Neural cell (in vitro differentiated cells): ENCODE results near the gene C1orf50. TPM values are rescaled to one million over a fixed set of nuclear protein-coding genes. Genes with fewer than 3 reads are reported as not detected.

Source experiments
- H2AFZ ChIP-seq: fragments of 200-600, 300-800 bp; sonication (generic), shearing (Covaris generic); 2 replicates; pipeline ENCODE4 v1.6.0; 2014; ENCODE audit warnings: low read depth, mild to moderate bottlenecking, antibody characterized with exemption, low read length, moderate library complexity
- H3F3A ChIP-seq: fragments of 200-600 bp; shearing (Covaris generic); 2 replicates; pipeline ENCODE4 v1.6.1; 2016; ENCODE audit warnings: mild to moderate bottlenecking, moderate library complexity, mixed read lengths, antibody characterized with exemption, low read length; ENCODE audit not compliant: insufficient read depth, poor library complexity, severe bottlenecking
- H3K27ac ChIP-seq: fragments of 200-600, 300-800 bp; sonication (generic), shearing (Covaris generic); 2 replicates; pipeline ENCODE4 v1.5.1; 2014; ENCODE audit warnings: mild to moderate bottlenecking, low read length, moderate library complexity
- H3K27me3 ChIP-seq: fragments of 300-800, 200-600 bp; sonication (generic), shearing (Covaris generic); 2 replicates; pipeline ENCODE4 v1.6.0; 2014; ENCODE audit warnings: mild to moderate bottlenecking, low read depth, low read length, moderate library complexity; ENCODE audit not compliant: insufficient read depth
- H3K36me3 ChIP-seq: fragments of 300-800, 200-600 bp; sonication (generic), shearing (Covaris generic); 2 replicates; pipeline ENCODE4 v1.5.1; 2014; ENCODE audit warnings: mild to moderate bottlenecking, antibody characterized with exemption, low read length, moderate library complexity; ENCODE audit not compliant: insufficient read depth
- H3K4me2 ChIP-seq: fragments of 300-800, 200-600 bp; sonication (generic), shearing (Covaris generic); 2 replicates; pipeline ENCODE4 v1.6.0; 2014; ENCODE audit warnings: mild to moderate bottlenecking, low read length
- H3K4me3 ChIP-seq: fragments of 300-800, 200-600 bp; sonication (generic), shearing (Covaris generic); 2 replicates; pipeline ENCODE4 v1.5.1; 2014; ENCODE audit warnings: mild to moderate bottlenecking, low read length, moderate library complexity
- H3K79me2 ChIP-seq: fragments of 200-600 bp; shearing (Covaris generic); replicated peaks from 2 replicates; pipeline ENCODE4 v1.6.0; 2014; ENCODE audit warnings: mild to moderate bottlenecking, low read length, moderate library complexity; ENCODE audit not compliant: insufficient read depth
- H3K9ac ChIP-seq: fragments of 300-800, 200-600 bp; sonication (generic), shearing (Covaris generic); 2 replicates; pipeline ENCODE4 v1.6.1; 2016; ENCODE audit warnings: mild to moderate bottlenecking, low read length, mixed read lengths
- H3K9me2 ChIP-seq: fragments of 200-600 bp; shearing (Covaris generic); 2 replicates; pipeline ENCODE4 v1.6.1; 2016; ENCODE audit warnings: mild to moderate bottlenecking, low read length, mixed read lengths; ENCODE audit not compliant: insufficient read depth
- H3K9me3 ChIP-seq: fragments of 200-600, 300-800 bp; sonication (generic), shearing (Covaris generic); 2 replicates; pipeline ENCODE4 v1.6.1; 2016; ENCODE audit warnings: mild to moderate bottlenecking, mixed run types, low read length, moderate library complexity, mixed read lengths
- H4K20me1 ChIP-seq: fragments of 200-600 bp; shearing (Covaris generic); 2 replicates; pipeline ENCODE4 v1.6.1; 2016; ENCODE audit warnings: mild to moderate bottlenecking, mixed run types; ENCODE audit not compliant: insufficient read depth
- EP300 ChIP-seq: fragments of 450-650 bp; conservative IDR thresholded peaks from 2 replicates; pipeline ENCODE4 v1.6.1; 2014; ENCODE audit warnings: antibody characterized with exemption, mild to moderate bottlenecking, moderate library complexity; ENCODE audit not compliant: poor library complexity, severe bottlenecking
- EZH2 ChIP-seq: fragments of 200-600, 300-800 bp; shearing (Covaris generic), sonication (generic); IDR thresholded peaks from 2 replicates; pipeline ENCODE4 v1.6.1; 2014; ENCODE audit warnings: antibody characterized with exemption, low read length, borderline replicate concordance, mild to moderate bottlenecking; ENCODE audit not compliant: insufficient read depth, poor library complexity, severe bottlenecking
- MXI1 ChIP-seq: fragments of 450-650 bp; conservative IDR thresholded peaks from 2 replicates; pipeline ENCODE4 v1.6.1; 2014; ENCODE audit warnings: antibody characterized with exemption, mild to moderate bottlenecking; ENCODE audit not compliant: poor library complexity, severe bottlenecking
- POLR2AphosphoS5 ChIP-seq: IDR thresholded peaks from 2 replicates; pipeline ENCODE4 v1.6.1; 2012
- RAD21 ChIP-seq: fragments of 450-650 bp; conservative IDR thresholded peaks from 2 replicates; pipeline ENCODE4 v1.6.1; 2014; ENCODE audit warnings: antibody characterized with exemption, mild to moderate bottlenecking, moderate library complexity
- SMC3 ChIP-seq: fragments of 450-650 bp; conservative IDR thresholded peaks from 2 replicates; pipeline ENCODE4 v1.6.1; 2014; ENCODE audit warnings: antibody characterized with exemption, mild to moderate bottlenecking, moderate library complexity; ENCODE audit not compliant: poor library complexity
- TAF1 ChIP-seq: IDR thresholded peaks from 2 replicates; pipeline ENCODE4 v1.6.1; 2012; ENCODE audit warnings: low read depth
- polyA plus RNA-seq: library from polyadenylated mRNA; depleted of rRNA; stranded (reverse); fragments of >200 nt; gene quantifications from 2 replicates; pipeline ENCODE4 v1.2.3, GENCODE V29; 2014
- TF ChIP-seq, protein P1 (sequence below): IDR thresholded peaks from 2 replicates; pipeline ENCODE4 v1.6.1; 2012; ENCODE audit warnings: borderline replicate concordance
- TF ChIP-seq, protein P2 (sequence below): fragments of 450-650 bp; IDR thresholded peaks from 2 replicates; pipeline ENCODE4 v1.5.1; 2014; ENCODE audit warnings: antibody characterized with exemption, mild to moderate bottlenecking, moderate library complexity; ENCODE audit not compliant: poor library complexity, severe bottlenecking

C1orf50 gene
- polyA plus RNA-seq, 1 donor from 2014 or later, result 26.7 TPM

DNA sequence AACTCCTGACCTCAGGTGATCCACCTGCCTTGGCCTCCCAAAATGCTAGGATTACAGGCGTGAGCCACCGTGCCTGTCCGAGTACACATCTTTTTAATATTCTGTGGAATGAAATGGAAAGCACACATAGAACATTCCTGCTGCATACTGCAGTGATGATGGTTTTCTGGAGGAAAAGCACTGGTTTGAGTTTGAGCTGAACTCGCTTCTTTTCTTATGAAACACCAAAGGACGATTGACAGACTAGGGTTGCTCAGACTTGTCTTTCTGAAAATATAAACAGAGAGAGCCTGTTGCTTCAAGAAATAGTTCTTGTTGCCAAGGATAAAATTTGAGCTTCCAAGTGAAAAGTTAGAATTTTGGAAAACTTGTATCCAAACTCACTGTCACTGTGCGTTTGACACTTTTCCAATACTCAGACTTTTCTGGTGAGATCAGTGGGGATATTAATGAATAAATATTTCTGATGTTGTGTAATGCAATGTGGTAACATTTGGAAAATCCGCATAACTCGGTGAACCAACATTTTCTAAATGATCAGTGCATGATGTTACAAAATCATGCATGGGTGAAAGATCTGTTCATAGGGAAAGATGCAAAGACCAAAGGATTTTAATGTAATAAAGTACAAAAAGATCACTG, 34.9 kb downstream of the C1orf50 start:
- Histone ChIP-seq H3K9ac (no peak overlapping the region), H3F3A (no peaks in the 10 kb centered on the region), H3K36me3 (no peaks in the 10 kb centered on the region), H3K4me3 (no peak overlapping the region), H2AFZ (no peak overlapping the region), H3K4me2 (no peak overlapping the region), H4K20me1 (no peaks in the 10 kb centered on the region), H3K9me3 (no peaks in the 10 kb centered on the region), H3K9me2 (no peaks in the 10 kb centered on the region), H3K27ac (no peak overlapping the region), H3K27me3 (no peaks in the 10 kb centered on the region), H3K79me2 (no peaks in the 10 kb centered on the region)
- TF ChIP-seq, protein P1, sequence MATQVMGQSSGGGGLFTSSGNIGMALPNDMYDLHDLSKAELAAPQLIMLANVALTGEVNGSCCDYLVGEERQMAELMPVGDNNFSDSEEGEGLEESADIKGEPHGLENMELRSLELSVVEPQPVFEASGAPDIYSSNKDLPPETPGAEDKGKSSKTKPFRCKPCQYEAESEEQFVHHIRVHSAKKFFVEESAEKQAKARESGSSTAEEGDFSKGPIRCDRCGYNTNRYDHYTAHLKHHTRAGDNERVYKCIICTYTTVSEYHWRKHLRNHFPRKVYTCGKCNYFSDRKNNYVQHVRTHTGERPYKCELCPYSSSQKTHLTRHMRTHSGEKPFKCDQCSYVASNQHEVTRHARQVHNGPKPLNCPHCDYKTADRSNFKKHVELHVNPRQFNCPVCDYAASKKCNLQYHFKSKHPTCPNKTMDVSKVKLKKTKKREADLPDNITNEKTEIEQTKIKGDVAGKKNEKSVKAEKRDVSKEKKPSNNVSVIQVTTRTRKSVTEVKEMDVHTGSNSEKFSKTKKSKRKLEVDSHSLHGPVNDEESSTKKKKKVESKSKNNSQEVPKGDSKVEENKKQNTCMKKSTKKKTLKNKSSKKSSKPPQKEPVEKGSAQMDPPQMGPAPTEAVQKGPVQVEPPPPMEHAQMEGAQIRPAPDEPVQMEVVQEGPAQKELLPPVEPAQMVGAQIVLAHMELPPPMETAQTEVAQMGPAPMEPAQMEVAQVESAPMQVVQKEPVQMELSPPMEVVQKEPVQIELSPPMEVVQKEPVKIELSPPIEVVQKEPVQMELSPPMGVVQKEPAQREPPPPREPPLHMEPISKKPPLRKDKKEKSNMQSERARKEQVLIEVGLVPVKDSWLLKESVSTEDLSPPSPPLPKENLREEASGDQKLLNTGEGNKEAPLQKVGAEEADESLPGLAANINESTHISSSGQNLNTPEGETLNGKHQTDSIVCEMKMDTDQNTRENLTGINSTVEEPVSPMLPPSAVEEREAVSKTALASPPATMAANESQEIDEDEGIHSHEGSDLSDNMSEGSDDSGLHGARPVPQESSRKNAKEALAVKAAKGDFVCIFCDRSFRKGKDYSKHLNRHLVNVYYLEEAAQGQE, result no peak
- TF ChIP-seq POLR2AphosphoS5 (no peak), EP300 (no peak), SMC3 (no peak), RAD21 (no peak), MXI1 (no peak), TAF1 (no peak), EZH2 (no peak)
- TF ChIP-seq, protein P2, sequence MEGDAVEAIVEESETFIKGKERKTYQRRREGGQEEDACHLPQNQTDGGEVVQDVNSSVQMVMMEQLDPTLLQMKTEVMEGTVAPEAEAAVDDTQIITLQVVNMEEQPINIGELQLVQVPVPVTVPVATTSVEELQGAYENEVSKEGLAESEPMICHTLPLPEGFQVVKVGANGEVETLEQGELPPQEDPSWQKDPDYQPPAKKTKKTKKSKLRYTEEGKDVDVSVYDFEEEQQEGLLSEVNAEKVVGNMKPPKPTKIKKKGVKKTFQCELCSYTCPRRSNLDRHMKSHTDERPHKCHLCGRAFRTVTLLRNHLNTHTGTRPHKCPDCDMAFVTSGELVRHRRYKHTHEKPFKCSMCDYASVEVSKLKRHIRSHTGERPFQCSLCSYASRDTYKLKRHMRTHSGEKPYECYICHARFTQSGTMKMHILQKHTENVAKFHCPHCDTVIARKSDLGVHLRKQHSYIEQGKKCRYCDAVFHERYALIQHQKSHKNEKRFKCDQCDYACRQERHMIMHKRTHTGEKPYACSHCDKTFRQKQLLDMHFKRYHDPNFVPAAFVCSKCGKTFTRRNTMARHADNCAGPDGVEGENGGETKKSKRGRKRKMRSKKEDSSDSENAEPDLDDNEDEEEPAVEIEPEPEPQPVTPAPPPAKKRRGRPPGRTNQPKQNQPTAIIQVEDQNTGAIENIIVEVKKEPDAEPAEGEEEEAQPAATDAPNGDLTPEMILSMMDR, result no peak

DNA sequence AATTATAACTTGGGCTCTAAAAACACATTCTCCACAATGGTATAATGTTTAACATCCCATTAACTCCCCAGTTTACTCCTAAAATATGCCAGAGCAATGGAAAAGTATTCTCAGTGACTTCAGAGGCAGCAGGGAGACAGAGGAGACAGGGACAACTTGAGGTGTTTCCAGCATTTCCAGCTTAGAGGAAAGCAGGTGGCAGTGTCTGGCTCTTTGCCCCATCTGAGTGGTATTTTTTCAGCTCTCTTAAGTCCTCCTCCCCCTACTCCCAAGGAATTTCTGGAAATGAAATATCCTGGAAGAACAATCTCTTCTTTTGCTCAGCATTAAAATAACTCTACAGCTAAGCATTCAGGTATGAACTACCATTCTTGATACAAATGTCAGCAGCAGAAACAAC, 39.1 kb downstream of the C1orf50 start:
- Histone ChIP-seq H3K36me3 (no peaks in the 10 kb centered on the region), H3K9ac (no peak overlapping the region), H3F3A (no peaks in the 10 kb centered on the region), H3K27me3 (no peaks in the 10 kb centered on the region), H2AFZ (no peak overlapping the region), H3K79me2 (peaks cover under 1% of the 10 kb centered on the region), H3K9me2 (no peaks in the 10 kb centered on the region), H3K4me2 (no peak overlapping the region), H3K9me3 (no peaks in the 10 kb centered on the region), H3K4me3 (no peak overlapping the region), H3K27ac (no peak overlapping the region), H4K20me1 (no peaks in the 10 kb centered on the region)
- TF ChIP-seq POLR2AphosphoS5, result no peak
- TF ChIP-seq, protein P1, result no peak
- TF ChIP-seq TAF1, result no peak
- no peak for TF ChIP-seq SMC3
